NCI-H446 treated with DMSO at 0.1 percent for 48 hours (cell line): Measurements from ENCODE around the gene APEH.

Experiments used
- DNase-seq: peaks from one replicate; lab custom pipeline; 2025; lab: John Stamatoyannopoulos, UW

The APEH gene

DNA sequence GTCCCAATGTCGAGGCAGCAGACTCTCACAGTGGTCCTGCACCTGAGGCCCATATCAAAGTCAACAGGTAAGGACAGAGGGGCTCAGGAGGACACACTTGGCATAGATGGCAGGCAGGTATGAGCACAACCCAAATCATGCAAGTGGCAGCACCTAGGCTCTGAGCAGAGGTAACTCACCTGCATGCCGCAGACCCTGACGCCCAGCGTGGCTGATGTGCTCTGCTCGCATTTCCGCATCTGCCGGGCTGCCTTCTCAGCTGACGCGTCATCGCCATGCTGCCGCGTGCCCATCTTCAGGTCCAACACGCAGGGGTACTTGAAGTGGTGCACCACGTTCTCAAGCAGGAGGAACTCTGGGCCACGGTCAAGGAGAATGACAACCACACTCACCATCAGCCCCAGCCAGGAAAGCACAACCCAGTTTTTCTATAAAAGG is 53.8 kb downstream of the APEH start:
- no peak for DNase-seq

DNA sequence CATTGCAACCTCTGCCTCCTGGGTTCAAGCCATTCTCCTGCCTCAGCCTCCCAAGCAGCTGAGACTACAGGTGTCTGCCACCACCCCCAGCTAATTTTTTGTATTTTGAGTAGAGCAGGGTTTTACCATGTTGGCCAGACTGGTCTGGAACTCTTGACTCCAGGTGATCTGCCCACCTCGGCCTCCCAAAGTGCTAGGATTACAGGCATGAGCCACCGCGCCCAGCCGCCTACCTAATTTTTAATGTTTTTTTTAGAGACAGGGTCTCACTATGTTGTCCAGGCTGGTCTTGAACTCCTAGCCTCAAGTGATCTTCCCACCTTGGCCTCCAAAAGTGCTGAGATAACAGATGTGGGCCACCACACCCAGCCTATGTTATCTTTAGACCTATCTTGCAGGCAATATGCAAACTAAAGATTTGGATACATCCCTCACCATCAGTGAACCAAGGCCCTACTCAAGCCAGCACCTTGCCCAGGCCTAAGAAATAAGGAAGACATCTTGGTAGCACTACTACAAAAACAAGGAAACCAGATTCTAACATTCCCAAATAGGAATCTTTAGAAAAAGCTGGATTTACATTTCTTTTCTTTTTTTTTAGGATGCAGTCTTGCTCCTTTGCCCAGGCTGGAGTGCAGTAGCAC is 55.9 kb downstream of the APEH start:
- no peak for DNase-seq

DNA sequence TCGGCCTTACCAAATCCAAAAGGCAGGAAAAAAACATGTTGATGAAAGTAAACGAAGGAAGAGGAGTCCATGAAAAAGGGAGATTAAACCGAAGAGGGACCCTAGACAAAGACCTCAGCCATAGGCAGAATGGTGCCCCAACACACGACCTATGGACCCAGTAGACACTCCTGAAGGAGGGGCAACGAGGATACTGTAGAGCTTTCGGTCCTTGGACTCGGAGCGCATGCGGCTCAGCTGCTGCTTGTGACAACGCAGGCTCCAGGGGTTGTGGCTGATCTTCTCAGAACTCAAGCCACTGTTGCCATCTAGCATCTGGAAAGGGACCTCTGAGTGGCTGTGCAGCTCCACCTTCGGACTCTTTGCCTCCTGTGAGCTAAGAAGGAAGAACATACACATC is 58.4 kb downstream of the APEH start:
- DNase-seq = no peak

DNA sequence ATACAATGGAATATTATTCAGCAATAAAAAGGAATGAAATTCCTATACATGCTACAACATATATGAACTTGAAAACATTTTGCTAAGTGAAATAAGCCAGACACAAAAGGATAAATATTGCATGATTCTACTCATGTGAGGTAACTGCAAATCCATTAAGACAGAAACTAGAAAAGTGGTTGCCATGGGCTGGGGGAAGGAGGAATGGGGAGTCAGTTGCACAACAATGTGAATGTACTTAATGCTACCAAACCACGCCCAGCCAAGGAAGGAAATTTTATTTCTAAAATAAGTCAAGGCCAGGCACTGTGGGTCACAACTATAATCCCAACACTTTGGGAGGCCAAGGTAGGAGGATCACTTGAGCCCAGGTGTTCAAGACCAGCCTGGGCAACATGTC is 59.4 kb downstream of the APEH start:
- no peak for DNase-seq
